ENCODE data around the gene RACGAP1. TPM values are rescaled to one million over a fixed set of nuclear protein-coding genes. Genes with fewer than 3 reads are reported as not detected.

The RACGAP1 gene
- total RNA-seq, 2 experiments from 2014 or later, result 3.0 to 3.3 TPM

GRCh38 chr12:50016501-50017475, 8.5 kb downstream of the RACGAP1 start:
- Histone ChIP-seq H3K36me3 (ENCODE audit: insufficient read depth, low read length) (no peaks in the 10 kb centered on the region), H3K9me3 (ENCODE audit: control insufficient read depth in 1 of 2, insufficient read depth in 1 of 2, low read length in 2 of 2) (no peaks in the 10 kb centered on the region), H3K4me1 (ENCODE audit: insufficient read depth, low read length) (no peaks in the 10 kb centered on the region), H3K4me3 (ENCODE audit: low read length) (no peak overlapping the region), H3K27me3 (ENCODE audit: control insufficient read depth in 1 of 2, insufficient read depth in 2 of 2, low read length in 2 of 2) (no peaks in the 10 kb centered on the region), H3K27ac (ENCODE audit: low read depth in 1 of 2, low read length in 2 of 2) (no peak overlapping the region)
- no peaks in the 10 kb centered on the region for H3K27me3 Mint-ChIP-seq
- H3K4me3 Mint-ChIP-seq, result no peak overlapping the region
- no peaks in the 10 kb centered on the region for H3K9me3 Mint-ChIP-seq
- peaks cover 8% of the 10 kb centered on the region for H3K4me1 Mint-ChIP-seq (ENCODE audit: low read depth)
- H3K27ac Mint-ChIP-seq, result no peak overlapping the region
- DNase-seq, result peak in 2 of 14 experiments; percentile 50 to 58
- ChIA-PET POLR2A (no interaction called here), CTCF (interaction anchor here (0.9 kb wide), 1 partner anchor 49 kb away, joined by 4 read pairs; no protein-coding TSS in a partner anchor)
- ATAC-seq (ENCODE audit: poor library complexity), result no peak
- no peak for TF ChIP-seq CTCF (IDR thresholded peaks at IDR 0.05)
- H3K36me3 Mint-ChIP-seq (ENCODE audit: low read depth), result peaks cover 15% of the 10 kb centered on the region
- intact Hi-C loops (cut with DNase I, micrococcal nuclease), result no loop called here

- Histone ChIP-seq H3K4me3 (ENCODE audit: low read length) (no peak overlapping the region), H3K27ac (ENCODE audit: low read depth in 1 of 2, low read length in 2 of 2) (no peak overlapping the region), H3K9me3 (ENCODE audit: control insufficient read depth in 1 of 2, insufficient read depth in 1 of 2, low read length in 2 of 2) (no peaks in the 10 kb centered on the region), H3K27me3 (ENCODE audit: control insufficient read depth in 1 of 2, insufficient read depth in 2 of 2, low read length in 2 of 2) (no peaks in the 10 kb centered on the region), H3K36me3 (ENCODE audit: insufficient read depth, low read length) (no peaks in the 10 kb centered on the region), H3K4me1 (ENCODE audit: insufficient read depth, low read length) (no peaks in the 10 kb centered on the region)
- ATAC-seq (ENCODE audit: poor library complexity), result no peak
- intact Hi-C loops (cut with DNase I, micrococcal nuclease), result no loop called here
- TF ChIP-seq CTCF (IDR thresholded peaks at IDR 0.05), result no peak
- H3K36me3 Mint-ChIP-seq (ENCODE audit: low read depth), result peaks cover 15% of the 10 kb centered on the region
- no peaks in the 10 kb centered on the region for H3K9me3 Mint-ChIP-seq
- DNase-seq, result no peak
- POLR2A ChIA-PET, result interaction anchor here (1.5 kb wide), 2 partner anchors 9 to 11 kb away, joined by 3 to 5 read pairs; partner anchors contain the start of gene RACGAP1
- H3K27ac Mint-ChIP-seq, result no peak overlapping the region
- no peak overlapping the region for H3K4me3 Mint-ChIP-seq
- CTCF ChIA-PET, result no interaction called here
- H3K27me3 Mint-ChIP-seq, result no peaks in the 10 kb centered on the region
- H3K4me1 Mint-ChIP-seq (ENCODE audit: low read depth), result peaks cover 8% of the 10 kb centered on the region
These were observed 11.0 kb downstream of the RACGAP1 start for GRCh38 chr12:50014342-50014741.

- no peaks in the 10 kb centered on the region for H3K4me1 ChIP-seq (ENCODE audit: insufficient read depth, low read length)
- no peaks in the 10 kb centered on the region for H3K36me3 ChIP-seq (ENCODE audit: insufficient read depth, low read length)
- H3K27me3 ChIP-seq (ENCODE audit: control insufficient read depth in 1 of 2, insufficient read depth in 2 of 2, low read length in 2 of 2), result no peaks in the 10 kb centered on the region
- POLR2A ChIA-PET, result interaction anchor here (1.5 kb wide), 2 partner anchors 8 to 12 kb away, joined by 3 to 5 read pairs; partner anchors contain the start of gene RACGAP1
- Mint-ChIP-seq H3K27me3 (no peaks in the 10 kb centered on the region), H3K9me3 (no peaks in the 10 kb centered on the region), H3K4me1 (ENCODE audit: low read depth) (peaks cover 8% of the 10 kb centered on the region), H3K36me3 (ENCODE audit: low read depth) (peaks cover 15% of the 10 kb centered on the region), H3K4me3 (no peak overlapping the region), H3K27ac (no peak overlapping the region)
- ATAC-seq (ENCODE audit: poor library complexity) (no peak), DNase-seq (peak in 1 of 14 experiments; percentile 12)
- no peaks in the 10 kb centered on the region for H3K9me3 ChIP-seq (ENCODE audit: control insufficient read depth in 1 of 2, insufficient read depth in 1 of 2, low read length in 2 of 2)
- H3K27ac ChIP-seq (ENCODE audit: low read depth in 1 of 2, low read length in 2 of 2), result no peak overlapping the region
- intact Hi-C loops (cut with DNase I, micrococcal nuclease), result no loop called here
- no peak for TF ChIP-seq CTCF (IDR thresholded peaks at IDR 0.05)
- CTCF ChIA-PET, result interaction anchor here (0.6 kb wide), 1 partner anchor 24 kb away, joined by 4 read pairs; no protein-coding TSS in a partner anchor
- no peak overlapping the region for H3K4me3 ChIP-seq (ENCODE audit: low read length)
These were observed 11.7 kb downstream of the RACGAP1 start for GRCh38 chr12:50013361-50014147.

Data from CD4-positive, alpha-beta T cell (primary cell).